HepG2 (cell line): ENCODE measurements around the gene ZACN. TPM values are rescaled to one million over a fixed set of nuclear protein-coding genes. Genes with fewer than 3 reads are reported as not detected.

Source experiments
- ATAC-seq: fragments of 200-7000 bp; cut with Tn5 transposase; 3 replicates; pipeline ENCODE4 v1.9.1; 2020; ENCODE audit warnings: mild to moderate bottlenecking, moderate library complexity
- BruUV-seq: library from RNA; stranded (reverse); fragments of 400-500 nt; replicated peaks from 2 replicates; lab custom pipeline; 2021; lab: Mats Ljungman, UMichigan
- CTCF ChIA-PET: fragments of 300-600 bp; formaldehyde crosslinking; extraction: SDS; loops from one replicate; lab custom pipeline; 2021; ENCODE audit warnings: low total read pairs, inconsistent platforms, low intra/inter-chr PET ratio; lab: Yijun Ruan, JAX
- POLR2A ChIA-PET: fragments of 350-600 bp; sonication (Branson Sonifier 250); formaldehyde crosslinking; loops from one replicate; lab custom pipeline; 2020; ENCODE audit warnings: antibody characterized with exemption, inconsistent platforms; lab: Yijun Ruan, JAX
- DNase-seq: peaks from one replicate; pipeline ENCODE4 v3.0.0-alpha.2; 2015; ENCODE audit warnings: low spot score
- FAIRE-seq: peaks from 3 replicates; lab custom pipeline; 2011; peaks lifted over from hg19 to GRCh38; lab: Jason Lieb, UNC
- H2AFZ ChIP-seq: one replicate; pipeline ENCODE4 v1.6.1; 2011; ENCODE audit warnings: low read length, inconsistent platforms
- H3K27ac ChIP-seq: fragments of 300-600 bp; 3 replicates; pipeline ENCODE4 v1.8.0; 2011; ENCODE audit warnings: mixed run types, mild to moderate bottlenecking, mixed read lengths, low read length, inconsistent platforms; ENCODE audit not compliant: insufficient read depth; ENCODE audit errors: extremely low read length
- H3K27me3 ChIP-seq, 2 experiments: fragments of 200-600 bp in 1 of 2; 2 replicates in 1 of 2; 3 replicates in 1 of 2; pipeline versions ENCODE4 v1.6.0 to v1.8.0; 2011; ENCODE audit warnings: low read length in 2 of 2, mild to moderate bottlenecking in 2 of 2, moderate library complexity in 2 of 2, inconsistent platforms in 1 of 2; ENCODE audit not compliant: insufficient read depth in 2 of 2, control insufficient read depth in 1 of 2
- H3K36me3 ChIP-seq, 2 experiments: fragments of 200-600 bp in 1 of 2; replicated peaks in 1 of 2; 2 replicates in 1 of 2; 3 replicates in 1 of 2; pipeline versions ENCODE4 v1.5.1 to v1.8.0; 2011; ENCODE audit warnings: low read length in 2 of 2, inconsistent platforms in 1 of 2; ENCODE audit not compliant: insufficient read depth in 2 of 2, control insufficient read depth in 1 of 2
- H3K4me1 ChIP-seq: 2 replicates; pipeline ENCODE4 v1.5.1; 2012; ENCODE audit warnings: low read length, inconsistent platforms; ENCODE audit not compliant: insufficient read depth
- H3K4me2 ChIP-seq: 2 replicates; pipeline ENCODE4 v1.6.0; 2011; ENCODE audit warnings: low read depth, low read length, inconsistent platforms
- H3K4me3 ChIP-seq, 3 experiments: fragments of 200-600 bp in 1 of 3; sonication (generic), shearing (Covaris generic) in 1 of 3; replicated peaks in 1 of 3; 2 replicates each; pipeline ENCODE4 v1.5.1; 2011 to 2016; ENCODE audit warnings: low read length in 3 of 3, inconsistent platforms in 2 of 3, low read depth in 2 of 3, mild to moderate bottlenecking in 2 of 3, control low read depth in 1 of 3, mixed read lengths in 1 of 3; ENCODE audit not compliant: insufficient read depth in 1 of 3
- H3K79me2 ChIP-seq: one replicate; pipeline ENCODE4 v1.6.1; 2011; ENCODE audit warnings: low read length, inconsistent platforms; ENCODE audit not compliant: insufficient read depth
- H3K9ac ChIP-seq: 2 replicates; pipeline ENCODE4 v1.6.0; 2011; ENCODE audit warnings: mild to moderate bottlenecking, low read depth, low read length, inconsistent platforms; ENCODE audit not compliant: insufficient read depth
- H3K9me3 ChIP-seq: 2 replicates; pipeline ENCODE4 v1.5.1; 2012; ENCODE audit warnings: mild to moderate bottlenecking, low read length
- H4K20me1 ChIP-seq: 2 replicates; pipeline ENCODE4 v1.6.0; 2011; ENCODE audit warnings: inconsistent platforms, mild to moderate bottlenecking, low read length, moderate library complexity; ENCODE audit not compliant: insufficient read depth
- ASH2L ChIP-seq: fragments of 300-600, 200-600 bp; sonication (generic); IDR thresholded peaks from 2 replicates; pipeline ENCODE4 v1.7.0; 2017; ENCODE audit warnings: low read depth, mild to moderate bottlenecking, moderate library complexity, mixed read lengths, low read length; ENCODE audit not compliant: insufficient read length
- SMYD3 ChIP-seq: sonication (generic); formaldehyde crosslinking; IDR thresholded peaks from 2 replicates; pipeline ENCODE4 v1.8.1; 2023; ENCODE audit warnings: mild to moderate bottlenecking, missing genetic modification reagents
- WGBS: methylation state at CpG from one replicate; pipeline ENCODE4 v1.1.6; 2017; ENCODE audit warnings: low lambda C conversion rate; 5-methylcytosine and 5-hydroxymethylcytosine counted together
- in situ Hi-C: cut with HindIII; loops from 2 replicates; pipeline ENCODE4 v1.10.0; 2017; ENCODE audit warnings: low pct_unique_long_range_greater_than_20kb; ENCODE audit not compliant: extremely low pct_ligation_motif_present
- intact Hi-C: fragments of 100-400 bp; cut with micrococcal nuclease; formaldehyde crosslinking; loops from one replicate; pipeline ENCODE4 v1.10.0; 2022; ENCODE audit not compliant: unreplicated experiment
- polyA plus RNA-seq, 8 experiments: library from polyadenylated mRNA; depleted of rRNA in 3 of 8; stranded (reverse) in 7 of 8; unstranded in 1 of 8; fragments of >200 nt; fragmentation: Illumina TruSeq in 4 of 8; extraction: Trizol in 4 of 8; gene quantifications; 2 replicates each; pipeline versions ENCODE4 v1.2.1 to v1.2.3, GENCODE V29; 2011 to 2016; ENCODE audit warnings: low read depth in 4 of 8, missing spikeins in 1 of 8, mixed read lengths in 1 of 8; ENCODE audit not compliant: insufficient read depth in 1 of 8
- total RNA-seq, 5 experiments: library from RNA; depleted of rRNA; stranded (reverse); fragments of >200 nt; fragmentation: Illumina TruSeq; extraction: Trizol; gene quantifications; 2 replicates each; pipeline ENCODE4 v1.2.3, GENCODE V29; 2016; ENCODE audit warnings: low read depth in 1 of 5
- TF ChIP-seq, protein P1 (sequence below): sonication (generic); formaldehyde crosslinking; IDR thresholded peaks from 2 replicates; pipeline ENCODE4 v1.8.1; 2023; ENCODE audit warnings: missing genetic modification reagents, inconsistent platforms, borderline replicate concordance
- TF ChIP-seq, protein P2 (sequence below): sonication (generic); formaldehyde crosslinking; IDR thresholded peaks from 2 replicates; pipeline ENCODE4 v1.8.1; 2023; ENCODE audit warnings: mild to moderate bottlenecking, moderate library complexity, missing genetic modification reagents

ZACN gene
- total and polyA plus RNA-seq, 2 of the 13 experiments (the other 11 are each of a cell fraction or from before 2014, with no cell fraction given) = 0.11 to 0.15 TPM

DNA sequence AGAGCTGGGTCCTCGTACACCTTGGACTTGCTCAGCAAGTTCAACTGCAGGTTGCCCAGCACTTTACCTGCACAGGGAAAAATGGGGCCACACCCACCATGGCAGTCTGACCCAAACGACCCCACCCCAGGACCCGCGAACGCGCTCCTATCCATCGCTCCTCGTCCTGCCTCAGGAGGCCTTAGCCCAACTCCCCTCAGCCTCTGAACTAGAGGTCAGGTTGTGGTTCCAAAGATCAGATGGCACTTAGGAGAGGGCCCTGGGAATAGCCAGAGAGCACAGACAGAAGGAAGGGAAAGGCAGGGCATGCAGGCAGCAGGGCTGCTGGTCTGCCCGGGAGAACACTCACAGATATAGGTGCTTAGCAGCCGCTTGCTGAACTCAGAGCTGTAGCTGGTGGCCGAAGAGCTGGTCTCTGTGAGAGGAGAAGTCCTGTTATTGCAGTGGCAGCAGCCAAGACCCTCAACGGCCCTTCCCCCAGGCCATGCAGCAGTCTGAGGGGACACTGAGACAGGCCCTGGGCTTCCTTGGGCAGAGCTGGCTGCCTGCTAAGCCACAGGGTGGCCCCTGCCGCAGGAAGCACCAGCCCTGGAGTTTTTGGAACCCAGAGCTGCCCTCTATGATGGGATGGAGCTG, 6.9 kb downstream of the ZACN start:
- Histone ChIP-seq H3K9ac (no peak overlapping the region), H3K4me3 (no peak overlapping the region), H3K27me3 (no peaks in the 10 kb centered on the region), H3K4me1 (no peaks in the 10 kb centered on the region), H3K27ac (no peak overlapping the region), H3K36me3 (peaks cover 56 to 67% of the 10 kb centered on the region in 2 experiments; a peak in 4 of 5 replicates), H2AFZ (no peak overlapping the region), H4K20me1 (0 out of 2 replicates have a peak, but pooled peaks cover 5% of the 10 kb centered on the region), H3K4me2 (no peak overlapping the region), H3K9me3 (no peaks in the 10 kb centered on the region), H3K79me2 (no peaks in the 10 kb centered on the region)
- WGBS = 98% methylated on average over 10 of the region's 13 CpGs
- no peak for ATAC-seq
- DNase-seq = no peak
- TF ChIP-seq SMYD3 (CRISPR knock-in tag) (no peak), ASH2L (no peak)
- TF ChIP-seq, protein P1, sequence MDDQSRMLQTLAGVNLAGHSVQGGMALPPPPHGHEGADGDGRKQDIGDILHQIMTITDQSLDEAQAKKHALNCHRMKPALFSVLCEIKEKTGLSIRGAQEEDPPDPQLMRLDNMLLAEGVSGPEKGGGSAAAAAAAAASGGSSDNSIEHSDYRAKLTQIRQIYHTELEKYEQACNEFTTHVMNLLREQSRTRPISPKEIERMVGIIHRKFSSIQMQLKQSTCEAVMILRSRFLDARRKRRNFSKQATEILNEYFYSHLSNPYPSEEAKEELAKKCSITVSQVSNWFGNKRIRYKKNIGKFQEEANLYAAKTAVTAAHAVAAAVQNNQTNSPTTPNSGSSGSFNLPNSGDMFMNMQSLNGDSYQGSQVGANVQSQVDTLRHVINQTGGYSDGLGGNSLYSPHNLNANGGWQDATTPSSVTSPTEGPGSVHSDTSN (CRISPR knock-in tag) = no peak
- TF ChIP-seq, protein P2, sequence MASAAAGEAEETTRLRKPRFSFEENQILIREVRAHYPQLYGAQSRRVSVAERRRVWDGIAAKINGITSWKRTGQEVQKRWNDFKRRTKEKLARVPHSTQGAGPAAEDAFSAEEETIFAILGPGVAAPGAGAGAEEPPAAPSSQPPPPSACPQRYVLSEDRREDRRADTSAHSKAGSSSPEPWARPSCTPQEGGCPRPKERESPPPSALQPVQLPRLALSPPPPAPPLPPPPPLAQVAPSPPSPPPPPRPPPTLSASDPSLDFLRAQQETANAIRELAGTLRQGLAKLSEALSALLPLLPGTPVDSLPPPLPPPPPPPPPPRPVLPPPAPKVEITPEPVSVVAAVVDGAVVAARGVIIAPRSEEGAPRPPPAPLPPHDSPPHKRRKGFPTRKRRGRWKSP (CRISPR knock-in tag) = no peak
- ChIA-PET CTCF (no interaction called here), POLR2A (interaction anchor here (0.5 to 1.3 kb wide), 3 partner anchors 17 to 21 kb away, joined by 3 to 5 read pairs (median 4); partner anchors contain the start of gene EXOC7)
- BruUV-seq = no TSS peak
- no peak for FAIRE-seq
- intact Hi-C loops (no loop called here), in situ Hi-C loops (no loop called here)
